GM23338 (cell line): ENCODE data around the gene CACNA2D2.

Source experiments
- CREB1 ChIP-seq: fragments of 250-450 bp; sonication (Bioruptor Pico); IDR thresholded peaks from 2 replicates; pipeline ENCODE4 v1.5.0; 2020; ENCODE audit warnings: low read depth, mild to moderate bottlenecking, moderate library complexity
- EZH2 ChIP-seq: fragments of 200-600 bp; sonication (generic); IDR thresholded peaks from one replicate; pipeline ENCODE4 v1.8.0; 2017; ENCODE audit warnings: antibody characterized with exemption, mild to moderate bottlenecking, low read depth; ENCODE audit not compliant: unreplicated experiment
- EZH2phosphoT487 ChIP-seq: fragments of 200-600 bp; sonication (generic); IDR thresholded peaks from one replicate; pipeline ENCODE4 v1.8.1; 2018; ENCODE audit warnings: antibody characterized with exemption; ENCODE audit not compliant: unreplicated experiment
- POLR2AphosphoS5 ChIP-seq: IDR thresholded peaks from 2 replicates; pipeline ENCODE4 v1.6.1; 2016; ENCODE audit warnings: antibody characterized with exemption, low read depth
- ZNF114 ChIP-seq: fragments of 250-450 bp; sonication (Bioruptor Pico); IDR thresholded peaks from 2 replicates; pipeline ENCODE4 v1.5.0; 2020; ENCODE audit warnings: mild to moderate bottlenecking, moderate library complexity
- TF ChIP-seq, protein P1 (sequence below), 2 experiments: fragments of 200-600 bp in 1 of 2; sonication (generic) in 1 of 2; conservative IDR thresholded peaks; 2 replicates each; pipeline versions ENCODE4 v1.5.1 to v1.6.1; 2016 to 2017; ENCODE audit warnings: antibody characterized with exemption in 2 of 2, low read depth in 2 of 2, mild to moderate bottlenecking in 2 of 2, moderate library complexity in 1 of 2
- TF ChIP-seq, protein P2 (sequence below): IDR thresholded peaks from one replicate; pipeline ENCODE4 v1.6.1; 2018; ENCODE audit warnings: antibody characterized with exemption; ENCODE audit not compliant: unreplicated experiment
- TF ChIP-seq, protein P3 (sequence below): IDR thresholded peaks from 2 replicates; pipeline ENCODE4 v1.6.1; 2016; ENCODE audit warnings: antibody characterized with exemption

DNA sequence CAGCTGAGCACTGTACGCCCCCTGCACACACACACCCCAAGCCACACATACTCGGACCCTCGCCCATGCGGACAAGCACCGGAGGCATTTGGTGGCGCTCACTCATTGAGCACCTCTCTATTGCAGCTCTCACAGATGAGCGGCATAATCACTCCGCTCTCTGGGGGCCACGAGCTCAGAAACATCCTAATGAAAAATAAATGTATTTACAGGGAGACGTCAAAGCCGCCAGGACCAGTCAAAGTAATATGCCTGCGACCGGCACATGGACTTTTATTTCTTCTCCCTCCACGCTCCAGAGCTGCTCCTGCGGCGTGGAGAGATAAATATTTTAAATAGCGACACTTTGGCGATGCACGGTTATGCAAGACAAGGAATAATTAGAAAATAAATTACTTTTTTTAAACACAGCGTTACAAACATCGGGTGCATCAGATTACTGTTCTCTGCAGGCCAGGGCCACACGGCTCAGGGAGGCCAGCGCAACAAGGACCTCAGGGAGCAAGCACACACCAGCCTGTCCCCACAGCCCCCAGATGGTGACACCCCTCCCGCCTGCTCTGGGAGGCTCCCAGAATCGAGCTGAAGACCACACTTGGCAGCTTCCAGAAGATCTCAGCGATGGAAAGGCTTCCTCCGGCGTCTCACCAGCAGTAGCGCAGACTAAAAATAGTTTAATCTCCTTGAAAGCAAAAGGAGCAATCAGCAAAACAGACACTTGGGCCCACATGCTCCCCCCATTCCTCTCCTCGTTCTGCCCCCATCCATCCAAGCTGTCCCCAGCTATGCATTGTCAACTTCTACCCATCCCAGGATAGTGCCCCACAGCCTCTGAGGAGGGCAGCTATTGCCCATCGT, 48.0 kb downstream of the CACNA2D2 start:
- no peak for TF ChIP-seq EZH2
- no peak for TF ChIP-seq EZH2phosphoT487
- TF ChIP-seq, protein P1, sequence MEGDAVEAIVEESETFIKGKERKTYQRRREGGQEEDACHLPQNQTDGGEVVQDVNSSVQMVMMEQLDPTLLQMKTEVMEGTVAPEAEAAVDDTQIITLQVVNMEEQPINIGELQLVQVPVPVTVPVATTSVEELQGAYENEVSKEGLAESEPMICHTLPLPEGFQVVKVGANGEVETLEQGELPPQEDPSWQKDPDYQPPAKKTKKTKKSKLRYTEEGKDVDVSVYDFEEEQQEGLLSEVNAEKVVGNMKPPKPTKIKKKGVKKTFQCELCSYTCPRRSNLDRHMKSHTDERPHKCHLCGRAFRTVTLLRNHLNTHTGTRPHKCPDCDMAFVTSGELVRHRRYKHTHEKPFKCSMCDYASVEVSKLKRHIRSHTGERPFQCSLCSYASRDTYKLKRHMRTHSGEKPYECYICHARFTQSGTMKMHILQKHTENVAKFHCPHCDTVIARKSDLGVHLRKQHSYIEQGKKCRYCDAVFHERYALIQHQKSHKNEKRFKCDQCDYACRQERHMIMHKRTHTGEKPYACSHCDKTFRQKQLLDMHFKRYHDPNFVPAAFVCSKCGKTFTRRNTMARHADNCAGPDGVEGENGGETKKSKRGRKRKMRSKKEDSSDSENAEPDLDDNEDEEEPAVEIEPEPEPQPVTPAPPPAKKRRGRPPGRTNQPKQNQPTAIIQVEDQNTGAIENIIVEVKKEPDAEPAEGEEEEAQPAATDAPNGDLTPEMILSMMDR (conservative IDR thresholded peaks at IDR 0.05; ENCODE audit: low read depth in 2 of 2), result no peak
- TF ChIP-seq CREB1 (CRISPR knock-in tag), result no peak
- TF ChIP-seq, protein P2, sequence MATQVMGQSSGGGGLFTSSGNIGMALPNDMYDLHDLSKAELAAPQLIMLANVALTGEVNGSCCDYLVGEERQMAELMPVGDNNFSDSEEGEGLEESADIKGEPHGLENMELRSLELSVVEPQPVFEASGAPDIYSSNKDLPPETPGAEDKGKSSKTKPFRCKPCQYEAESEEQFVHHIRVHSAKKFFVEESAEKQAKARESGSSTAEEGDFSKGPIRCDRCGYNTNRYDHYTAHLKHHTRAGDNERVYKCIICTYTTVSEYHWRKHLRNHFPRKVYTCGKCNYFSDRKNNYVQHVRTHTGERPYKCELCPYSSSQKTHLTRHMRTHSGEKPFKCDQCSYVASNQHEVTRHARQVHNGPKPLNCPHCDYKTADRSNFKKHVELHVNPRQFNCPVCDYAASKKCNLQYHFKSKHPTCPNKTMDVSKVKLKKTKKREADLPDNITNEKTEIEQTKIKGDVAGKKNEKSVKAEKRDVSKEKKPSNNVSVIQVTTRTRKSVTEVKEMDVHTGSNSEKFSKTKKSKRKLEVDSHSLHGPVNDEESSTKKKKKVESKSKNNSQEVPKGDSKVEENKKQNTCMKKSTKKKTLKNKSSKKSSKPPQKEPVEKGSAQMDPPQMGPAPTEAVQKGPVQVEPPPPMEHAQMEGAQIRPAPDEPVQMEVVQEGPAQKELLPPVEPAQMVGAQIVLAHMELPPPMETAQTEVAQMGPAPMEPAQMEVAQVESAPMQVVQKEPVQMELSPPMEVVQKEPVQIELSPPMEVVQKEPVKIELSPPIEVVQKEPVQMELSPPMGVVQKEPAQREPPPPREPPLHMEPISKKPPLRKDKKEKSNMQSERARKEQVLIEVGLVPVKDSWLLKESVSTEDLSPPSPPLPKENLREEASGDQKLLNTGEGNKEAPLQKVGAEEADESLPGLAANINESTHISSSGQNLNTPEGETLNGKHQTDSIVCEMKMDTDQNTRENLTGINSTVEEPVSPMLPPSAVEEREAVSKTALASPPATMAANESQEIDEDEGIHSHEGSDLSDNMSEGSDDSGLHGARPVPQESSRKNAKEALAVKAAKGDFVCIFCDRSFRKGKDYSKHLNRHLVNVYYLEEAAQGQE, result no peak
- TF ChIP-seq ZNF114, result no peak
- TF ChIP-seq POLR2AphosphoS5, result no peak
- TF ChIP-seq, protein P3, sequence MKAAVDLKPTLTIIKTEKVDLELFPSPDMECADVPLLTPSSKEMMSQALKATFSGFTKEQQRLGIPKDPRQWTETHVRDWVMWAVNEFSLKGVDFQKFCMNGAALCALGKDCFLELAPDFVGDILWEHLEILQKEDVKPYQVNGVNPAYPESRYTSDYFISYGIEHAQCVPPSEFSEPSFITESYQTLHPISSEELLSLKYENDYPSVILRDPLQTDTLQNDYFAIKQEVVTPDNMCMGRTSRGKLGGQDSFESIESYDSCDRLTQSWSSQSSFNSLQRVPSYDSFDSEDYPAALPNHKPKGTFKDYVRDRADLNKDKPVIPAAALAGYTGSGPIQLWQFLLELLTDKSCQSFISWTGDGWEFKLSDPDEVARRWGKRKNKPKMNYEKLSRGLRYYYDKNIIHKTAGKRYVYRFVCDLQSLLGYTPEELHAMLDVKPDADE, result no peak
